HUES6 (cell line): Measurements from ENCODE around the gene SHOX.
"Not testable (repeated sequence)": the region's sequence is repeated elsewhere in the genome, so short reads cannot be mapped to it uniquely, and the experiment has no call there.

Experiments
- H3K27ac ChIP-seq: 2 replicates; pipeline ENCODE4 v1.7.0; 2013; ENCODE audit warnings: low read depth, mild to moderate bottlenecking, low read length, inconsistent platforms
- H3K27me3 ChIP-seq: 2 replicates; pipeline ENCODE4 v1.6.1; 2013; ENCODE audit warnings: low read length; ENCODE audit not compliant: control insufficient read depth, insufficient read depth
- H3K36me3 ChIP-seq: 2 replicates; pipeline ENCODE4 v1.6.1; 2013; ENCODE audit warnings: low read length; ENCODE audit not compliant: control insufficient read depth, insufficient read depth
- H3K4me1 ChIP-seq: 2 replicates; pipeline ENCODE4 v1.6.1; 2013; ENCODE audit warnings: low read length; ENCODE audit not compliant: control insufficient read depth, insufficient read depth
- H3K4me3 ChIP-seq: 2 replicates; pipeline ENCODE4 v1.5.1; 2013; ENCODE audit warnings: low read depth, low read length
- H3K9ac ChIP-seq: one replicate; pipeline ENCODE4 v1.6.1; 2013; ENCODE audit warnings: mild to moderate bottlenecking, low read length
- H3K9me3 ChIP-seq: 2 replicates; pipeline ENCODE4 v1.6.1; 2013; ENCODE audit warnings: low read depth, low read length; ENCODE audit not compliant: control insufficient read depth, insufficient read depth

SHOX gene

DNA sequence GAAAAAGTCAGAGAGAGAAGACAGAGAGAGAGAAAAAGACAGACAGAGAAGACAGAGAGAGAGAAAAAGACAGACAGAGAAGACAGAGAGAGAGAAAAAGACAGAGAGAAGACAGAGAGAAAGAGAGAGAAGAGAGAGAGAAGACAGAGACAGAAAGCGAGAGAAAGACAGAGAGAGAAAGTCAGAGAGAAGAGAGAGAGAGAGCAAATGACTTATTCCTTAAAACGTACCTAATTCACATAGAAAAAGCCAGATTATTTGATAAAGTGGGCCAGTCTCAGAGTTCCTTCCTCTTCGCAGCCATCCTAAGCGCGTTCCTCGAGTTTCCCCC lies 7.4 kb upstream of the SHOX start:
- peaks cover 98% of the 10 kb centered on the region for H3K27me3 ChIP-seq

DNA sequence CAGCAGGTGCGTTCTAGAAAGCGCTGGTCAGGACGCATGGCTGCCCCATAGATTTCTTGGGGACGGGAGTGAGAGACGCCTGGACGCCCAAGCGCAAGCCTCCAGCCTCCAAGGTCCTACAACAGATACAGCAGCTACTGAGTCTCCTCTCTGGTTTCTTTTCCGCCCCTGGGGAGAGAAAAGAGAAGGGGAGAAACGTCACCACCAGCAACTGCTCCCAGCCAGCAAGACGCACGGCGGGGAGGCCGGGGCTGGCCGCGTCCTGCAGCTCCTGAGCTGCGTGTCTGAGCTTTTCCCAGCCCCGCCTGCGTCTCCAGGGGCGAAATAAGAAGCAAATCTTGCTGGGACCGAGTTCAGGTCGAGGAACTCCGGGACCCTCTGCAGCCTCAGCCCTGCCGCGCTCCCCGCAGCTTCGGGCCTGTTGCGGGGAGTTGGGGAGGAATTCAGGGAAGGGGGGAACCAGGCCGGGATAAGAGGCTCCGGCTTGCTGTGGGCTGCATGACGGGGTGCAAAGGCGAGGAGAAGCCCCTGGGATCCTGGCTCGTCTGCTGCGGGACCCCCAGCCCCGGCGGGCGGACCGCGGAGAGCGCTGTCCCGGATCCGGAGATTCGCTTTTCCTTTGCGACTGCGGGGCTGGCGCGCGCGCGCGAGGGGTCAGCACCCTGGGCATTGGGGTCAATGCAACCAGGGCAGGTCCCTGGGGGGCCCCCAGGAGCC lies 6.8 kb upstream of the SHOX start:
- peak overlapping the region; percentile 46 for H3K4me3 ChIP-seq

More for the DNA sequence above, 7.4 kb upstream of the SHOX start:
- H3K27ac ChIP-seq = no peak overlapping the region
- no peaks in the 10 kb centered on the region for H3K36me3 ChIP-seq
- peaks cover 18% of the 10 kb centered on the region for H3K4me1 ChIP-seq
- no peak overlapping the region for H3K9ac ChIP-seq
- no peaks in the 10 kb centered on the region for H3K9me3 ChIP-seq
- H3K4me3 ChIP-seq = peak overlapping the region; percentile 46

DNA sequence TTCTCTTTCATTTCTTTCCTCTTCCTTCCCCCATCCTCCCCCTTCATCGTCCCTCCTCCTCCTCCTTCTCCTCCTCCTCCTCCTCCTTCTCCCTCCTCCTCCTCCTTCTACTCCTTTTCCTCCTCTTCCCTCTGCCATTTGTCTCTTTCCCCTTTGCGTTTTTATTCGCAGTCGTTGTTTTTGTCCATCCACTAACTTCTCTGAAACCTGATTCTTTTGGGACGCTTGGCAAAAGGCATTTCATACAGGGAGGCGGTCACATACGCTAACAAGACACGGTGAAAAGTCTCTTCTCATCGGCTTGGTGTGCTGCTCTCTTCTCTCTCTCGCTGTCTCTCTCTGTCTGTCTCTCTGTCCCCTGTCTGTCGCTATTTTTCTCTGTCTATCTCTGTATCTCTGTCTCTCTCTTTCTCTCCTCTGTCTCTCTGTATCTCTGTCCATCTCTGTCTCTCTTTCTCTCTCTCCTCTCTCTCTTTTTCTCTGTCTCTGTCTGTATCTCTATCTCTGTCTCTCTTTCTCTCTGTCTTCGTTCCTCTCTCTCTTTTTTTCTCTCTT lies 5.4 kb upstream of the SHOX start:
- Histone ChIP-seq H3K4me3 (no peak overlapping the region), H3K9me3 (no peaks in the 10 kb centered on the region), H3K27ac (no peak overlapping the region), H3K27me3 (peaks cover 98% of the 10 kb centered on the region), H3K4me1 (peaks cover 11% of the 10 kb centered on the region), H3K9ac (no peak overlapping the region), H3K36me3 (no peaks in the 10 kb centered on the region)

More for the DNA sequence above, 6.8 kb upstream of the SHOX start:
- Histone ChIP-seq H3K4me1 (peaks cover 18% of the 10 kb centered on the region), H3K9me3 (no peaks in the 10 kb centered on the region), H3K9ac (no peak overlapping the region), H3K27ac (no peak overlapping the region), H3K36me3 (no peaks in the 10 kb centered on the region), H3K27me3 (peaks cover 98% of the 10 kb centered on the region)

- H3K27ac ChIP-seq, H3K36me3 ChIP-seq: not testable (repeated sequence)
- peaks cover 98% of the 10 kb centered on the region for H3K27me3 ChIP-seq
Measured at GRCh38 chrX:626047-626446, 4.5 kb upstream of the SHOX start.

DNA sequence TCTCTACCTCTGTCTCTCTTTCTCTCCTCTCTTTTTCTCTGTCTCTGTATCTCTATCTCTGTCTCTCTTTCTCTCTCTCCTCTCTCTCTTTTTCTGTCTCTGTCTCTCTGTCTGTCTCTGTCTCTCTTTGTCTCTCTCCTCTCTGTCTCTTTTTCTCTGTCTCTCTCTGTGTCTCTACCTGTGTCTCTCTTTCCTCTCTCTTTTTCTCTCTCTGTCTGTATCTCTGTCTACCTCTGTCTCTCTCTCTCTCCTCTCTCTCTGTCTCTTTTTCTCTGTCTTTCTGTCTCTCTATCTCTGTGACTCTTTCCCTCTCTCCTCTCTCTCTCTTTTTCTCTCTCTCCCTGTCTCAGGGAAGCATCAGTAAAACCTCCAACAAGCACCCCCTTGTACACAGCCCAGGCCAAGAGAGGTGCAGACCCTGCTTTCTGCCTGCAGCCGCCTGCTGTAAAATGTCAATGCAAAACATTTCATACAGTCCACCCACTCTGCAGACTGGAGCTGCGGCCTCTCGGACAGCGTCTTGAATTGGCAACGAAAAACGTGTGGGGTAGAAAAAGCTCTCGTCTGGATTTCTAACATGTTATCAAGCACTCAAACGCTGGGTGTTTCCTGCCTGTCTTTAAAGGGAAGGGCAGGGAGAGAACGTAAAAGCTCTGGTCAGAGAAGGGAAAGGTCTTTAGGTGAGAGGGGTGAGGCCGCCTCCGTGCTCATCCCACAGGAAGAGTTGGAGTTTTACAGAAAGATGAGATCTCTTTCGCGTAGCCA lies 3.7 kb upstream of the SHOX start:
- Histone ChIP-seq H3K4me1 (peaks cover 14% of the 10 kb centered on the region), H3K4me3 (no peak overlapping the region), H3K9me3 (no peaks in the 10 kb centered on the region), H3K27me3 (peaks cover 98% of the 10 kb centered on the region), H3K36me3 (no peaks in the 10 kb centered on the region), H3K27ac (no peak overlapping the region), H3K9ac (no peak overlapping the region)

More at GRCh38 chrX:626047-626446, 4.5 kb upstream of the SHOX start:
- H3K4me1 ChIP-seq = peaks cover 14% of the 10 kb centered on the region; the same call in 1 of the 2 replicates
- not testable (repeated sequence) for H3K9me3 ChIP-seq, H3K9ac ChIP-seq, H3K4me3 ChIP-seq

DNA sequence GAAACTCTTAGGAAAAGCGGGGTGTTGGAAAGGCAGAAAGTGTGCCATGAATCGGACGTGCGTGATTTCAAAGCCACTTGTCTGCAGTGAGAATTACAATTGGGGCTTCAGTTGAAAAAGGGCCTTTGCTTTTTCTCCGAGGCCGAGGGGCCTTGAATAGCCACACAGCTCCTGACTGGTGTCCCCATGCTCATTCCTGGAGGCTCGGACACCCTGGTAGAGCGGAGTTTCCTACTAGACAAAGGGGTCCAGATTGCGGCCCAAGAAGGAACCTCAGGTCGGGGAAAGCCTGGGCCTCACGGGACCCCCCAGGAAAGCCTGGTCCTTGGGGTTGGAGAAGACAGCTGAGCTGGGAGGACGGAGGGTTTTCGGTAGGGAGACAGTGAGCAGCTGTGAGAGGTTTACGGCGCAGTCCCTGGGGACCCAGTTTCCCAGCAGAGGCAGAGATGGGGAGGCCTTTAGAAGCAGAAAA lies 3.0 kb upstream of the SHOX start:
- no peaks in the 10 kb centered on the region for H3K36me3 ChIP-seq
- peaks cover 98% of the 10 kb centered on the region for H3K27me3 ChIP-seq
- H3K27ac ChIP-seq = no peak overlapping the region
- H3K9me3 ChIP-seq = no peaks in the 10 kb centered on the region
- H3K4me3 ChIP-seq = no peak overlapping the region
- H3K4me1 ChIP-seq = peaks cover 18% of the 10 kb centered on the region
- no peak overlapping the region for H3K9ac ChIP-seq

GRCh38 chrX:627995-628394 lies 2.6 kb upstream of the SHOX start:
- Histone ChIP-seq H3K4me1 (peaks cover 22% of the 10 kb centered on the region), H3K9me3 (no peaks in the 10 kb centered on the region), H3K9ac (no peak overlapping the region), H3K36me3 (no peaks in the 10 kb centered on the region), H3K27me3 (peaks cover 98% of the 10 kb centered on the region), H3K27ac (no peak overlapping the region), H3K4me3 (no peak overlapping the region)

- peaks cover 25% of the 10 kb centered on the region for H3K4me1 ChIP-seq
- no peaks in the 10 kb centered on the region for H3K9me3 ChIP-seq
- H3K36me3 ChIP-seq = no peaks in the 10 kb centered on the region
- H3K27me3 ChIP-seq = peaks cover 98% of the 10 kb centered on the region
- H3K4me3 ChIP-seq = peak overlapping the region; percentile 55; the same call in 1 of the 2 replicates
- no peak overlapping the region for H3K27ac ChIP-seq
- no peak overlapping the region for H3K9ac ChIP-seq
Measured at GRCh38 chrX:629230-630006, 1.2 kb upstream of the SHOX start.

DNA sequence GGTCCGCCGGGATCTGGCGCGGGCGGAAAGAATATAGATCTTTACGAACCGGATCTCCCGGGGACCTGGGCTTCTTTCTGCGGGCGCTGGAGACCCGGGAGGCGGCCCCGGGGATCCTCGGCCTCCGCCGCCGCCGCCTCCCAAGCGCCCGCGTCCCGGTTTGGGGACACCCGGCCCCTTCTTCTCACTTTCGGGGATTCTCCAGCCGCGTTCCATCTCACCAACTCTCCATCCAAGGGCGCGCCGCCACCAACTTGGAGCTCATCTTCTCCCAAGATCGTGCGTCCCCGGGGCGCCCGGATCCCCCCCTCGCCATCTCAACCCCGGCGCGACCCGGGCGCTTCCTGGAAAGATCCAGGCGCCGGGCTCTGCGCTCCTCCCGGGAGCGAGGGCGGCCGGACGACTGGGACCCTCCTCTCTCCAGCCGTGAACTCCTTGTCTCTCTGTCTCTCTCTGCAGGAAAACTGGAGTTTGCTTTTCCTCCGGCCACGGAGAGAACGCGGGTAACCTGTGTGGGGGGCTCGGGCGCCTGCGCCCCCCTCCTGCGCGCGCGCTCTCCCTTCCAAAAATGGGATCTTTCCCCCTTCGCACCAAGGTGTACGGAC lies 482 bp upstream of the SHOX start:
- H3K9me3 ChIP-seq = no peaks in the 10 kb centered on the region
- H3K4me1 ChIP-seq = peaks cover 25% of the 10 kb centered on the region
- no peaks in the 10 kb centered on the region for H3K36me3 ChIP-seq
- peak overlapping the region; percentile 55 for H3K4me3 ChIP-seq
- peaks cover 98% of the 10 kb centered on the region for H3K27me3 ChIP-seq
- no peak overlapping the region for H3K27ac ChIP-seq
- no peak overlapping the region for H3K9ac ChIP-seq

GRCh38 chrX:631802-632365 lies 1.3 kb downstream of the SHOX start:
- Histone ChIP-seq H3K4me3 (peak overlapping the region; percentile 1; the same call in 1 of the 2 replicates), H3K36me3 (no peaks in the 10 kb centered on the region), H3K27ac (no peak overlapping the region), H3K9me3 (no peaks in the 10 kb centered on the region), H3K9ac (no peak overlapping the region), H3K4me1 (peaks cover 23% of the 10 kb centered on the region; the same call in 1 of the 2 replicates), H3K27me3 (peaks cover 94% of the 10 kb centered on the region)
